ENCODE measurements around the gene IQCF2.

DNA sequence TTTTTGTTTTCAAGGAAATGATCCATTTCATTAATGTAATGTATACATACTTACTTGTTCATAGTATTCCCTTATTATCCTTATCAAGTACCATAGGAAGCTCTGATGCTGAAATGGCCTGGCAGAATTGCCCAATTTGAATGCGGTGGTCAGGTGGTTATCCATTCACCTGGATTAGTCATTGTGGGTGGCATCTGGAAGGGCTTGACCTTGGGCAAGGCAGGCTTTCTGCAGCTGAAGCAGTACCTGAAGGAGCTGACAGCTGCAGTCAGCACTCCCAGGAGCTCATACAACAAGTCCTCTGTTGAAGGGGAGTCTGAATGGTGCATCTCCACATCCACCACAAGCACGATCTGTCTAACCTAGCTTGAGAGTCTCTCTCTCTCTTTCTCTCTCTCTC lies 26.2 kb downstream of the IQCF2 start:
- TF ChIP-seq POLR2A (IDR thresholded peaks at IDR 0.05) (no peak), CTCF (IDR thresholded peaks at IDR 0.05 in 4 of 5, conservative IDR thresholded peaks at IDR 0.05 in 1 of 5) (no peak)

All from gastrocnemius medialis (tissue), 4 donors.